ENCODE data around the gene YBX3.

Gene YBX3

DNA sequence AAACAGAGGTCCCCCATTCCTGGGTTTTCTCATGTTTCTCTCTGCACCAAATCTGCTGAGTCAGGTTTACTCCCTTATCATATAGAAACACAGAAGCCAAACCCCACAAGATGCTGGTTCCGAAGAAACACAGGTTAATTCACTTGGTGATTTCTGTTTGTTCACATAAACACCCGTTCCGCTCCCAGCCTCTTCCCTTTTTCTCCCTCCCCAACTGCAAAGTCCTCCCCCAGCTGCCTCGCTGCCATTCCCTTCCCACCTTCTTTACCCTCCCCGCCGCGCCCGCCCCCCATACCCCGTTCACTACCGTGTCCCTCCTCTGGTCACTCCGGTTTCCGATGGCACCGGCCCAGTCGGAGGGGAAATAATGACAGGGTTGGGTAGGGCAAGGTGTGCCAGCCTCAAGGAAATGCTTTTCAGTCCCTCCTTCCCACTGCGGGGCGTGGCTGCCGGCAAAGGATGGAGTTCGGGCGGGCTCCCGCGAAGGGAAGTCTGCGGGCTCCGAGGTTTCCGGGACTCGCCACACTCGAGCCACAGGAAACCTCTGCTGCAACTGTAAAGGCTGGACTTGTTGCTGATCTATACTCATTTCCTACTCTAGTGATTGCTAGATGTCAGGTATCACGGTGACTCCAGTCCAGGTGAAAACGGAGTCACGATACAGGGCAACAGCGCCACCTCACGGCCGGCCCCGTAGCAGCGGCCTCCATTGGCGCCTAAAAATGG is 49.3 kb downstream of the YBX3 start, which contains the start of gene STYK1:
Gene STYK1 (minus strand): TSS at position 394 of the 726 bp plus-strand sequence. CDS start 39,434 bp downstream, outside the sequence.
- peak; percentile 34 for DNase-seq (ENCODE audit: insufficient read length, low spot score)

DNA sequence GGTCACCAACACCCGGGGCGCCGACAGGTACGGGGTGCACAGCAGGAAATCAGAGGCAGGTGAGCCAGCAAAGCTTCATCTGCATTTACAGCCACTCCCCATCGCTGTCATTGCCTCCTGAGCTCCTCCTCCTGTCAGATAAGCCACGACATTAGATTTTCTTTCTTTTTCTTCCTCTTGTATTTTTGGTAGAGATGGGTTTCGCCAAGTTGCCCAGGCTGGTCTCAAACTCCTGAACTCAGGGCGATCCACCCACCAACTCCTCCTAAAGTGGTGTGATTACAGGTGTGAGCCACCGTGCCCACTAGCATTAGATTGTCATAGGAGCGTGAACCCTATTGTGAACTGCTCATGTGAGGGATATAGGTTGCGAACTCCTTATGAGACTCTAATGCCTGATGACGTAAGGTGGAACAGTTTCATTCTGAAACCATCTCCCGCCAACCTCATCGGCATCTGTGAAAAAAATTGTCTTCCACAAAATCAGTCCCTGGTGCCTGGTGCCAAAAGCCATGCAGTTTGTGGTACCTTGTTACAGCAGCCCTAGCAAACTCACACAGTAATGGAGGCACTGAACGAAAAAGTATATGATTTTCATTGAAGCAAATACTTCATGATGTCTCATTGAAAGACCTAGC is 50.8 kb downstream of the YBX3 start:
- FAIRE-seq (no peak), DNase-seq (ENCODE audit: insufficient read length, low spot score) (no peak)

More for the DNA sequence above, 49.3 kb downstream of the YBX3 start, which contains the start of gene STYK1:
- FAIRE-seq = peak; percentile 82

DNA sequence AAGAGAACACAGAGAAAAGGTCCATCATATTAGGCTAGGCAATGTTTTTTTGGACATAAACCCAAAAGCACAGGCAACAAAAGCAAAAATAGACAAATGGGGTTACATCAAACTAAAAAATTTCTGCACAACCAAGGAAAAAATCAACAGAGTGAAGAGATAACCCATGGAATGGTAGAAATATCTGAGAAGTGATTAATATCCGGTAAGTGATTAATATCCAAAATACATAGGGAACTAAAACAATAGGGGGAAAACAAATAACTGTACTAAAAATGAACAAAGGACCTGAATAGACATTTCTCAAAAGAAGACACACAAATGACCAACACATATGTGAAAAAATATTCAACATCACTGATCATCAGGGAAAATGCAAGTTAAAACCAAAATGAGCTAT is 53.6 kb downstream of the YBX3 start:
- DNase-seq (ENCODE audit: insufficient read length, low spot score) (no peak), FAIRE-seq (no peak)

DNA sequence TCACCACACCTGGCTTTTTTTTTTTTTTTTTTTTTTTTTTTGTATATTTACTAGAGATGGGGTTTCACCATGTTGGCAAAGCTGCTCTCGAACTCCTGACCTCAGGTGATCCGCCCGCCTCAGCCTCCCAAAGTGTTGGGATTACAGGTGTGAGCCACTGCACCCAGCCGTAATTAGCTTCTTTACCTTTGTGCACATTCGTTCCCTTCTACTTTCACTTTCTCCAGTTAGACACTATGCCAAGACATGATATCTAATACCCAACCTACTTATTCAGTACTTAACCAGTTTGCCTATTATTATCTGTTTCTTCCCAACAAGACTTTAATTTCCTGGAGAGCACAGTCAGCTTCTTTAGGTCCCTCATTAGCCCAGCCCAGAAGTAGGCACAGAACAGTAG is 54.6 kb downstream of the YBX3 start:
- no peak for FAIRE-seq
- DNase-seq (ENCODE audit: insufficient read length, low spot score) = no peak

DNA sequence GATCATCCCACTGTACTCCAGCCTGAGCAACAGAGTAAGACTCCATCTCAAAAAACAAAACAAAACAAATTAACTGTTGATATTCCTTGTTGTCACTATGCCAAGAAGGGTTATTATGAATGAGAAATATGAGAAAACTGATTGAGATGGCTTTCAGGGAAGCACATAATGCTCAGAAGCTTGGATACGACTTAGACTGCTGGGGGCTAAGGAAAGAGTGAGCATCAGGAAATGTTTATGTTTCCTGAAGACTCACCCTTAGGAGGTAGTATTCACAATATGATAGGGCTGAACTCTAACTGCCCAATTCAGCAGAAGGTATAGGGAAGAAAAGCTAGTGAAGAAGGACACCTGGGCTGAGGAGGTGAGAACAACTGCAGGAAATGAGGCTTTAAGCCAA is 55.5 kb downstream of the YBX3 start:
- FAIRE-seq = no peak
- no peak for DNase-seq (ENCODE audit: insufficient read length, low spot score)

DNA sequence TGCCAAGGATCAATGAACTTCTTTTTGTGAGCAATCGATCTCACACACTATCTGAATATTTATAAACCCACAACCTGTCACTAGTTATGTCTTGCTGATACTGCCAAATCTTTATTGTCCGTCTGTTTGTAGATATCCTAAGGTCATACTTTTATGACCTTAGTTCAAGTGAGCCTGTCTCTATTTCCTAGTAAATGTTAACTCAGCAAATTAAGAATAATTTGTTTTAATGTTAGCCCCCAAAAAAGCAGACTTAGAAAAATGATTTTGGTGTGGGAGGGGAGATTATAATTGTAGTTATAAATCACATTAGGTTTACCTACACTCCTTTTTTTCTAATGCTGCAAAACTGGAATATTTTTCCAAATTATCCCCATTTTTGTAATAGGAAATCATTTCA is 58.6 kb downstream of the YBX3 start:
- FAIRE-seq = no peak
- DNase-seq (ENCODE audit: insufficient read length, low spot score) = no peak

DNA sequence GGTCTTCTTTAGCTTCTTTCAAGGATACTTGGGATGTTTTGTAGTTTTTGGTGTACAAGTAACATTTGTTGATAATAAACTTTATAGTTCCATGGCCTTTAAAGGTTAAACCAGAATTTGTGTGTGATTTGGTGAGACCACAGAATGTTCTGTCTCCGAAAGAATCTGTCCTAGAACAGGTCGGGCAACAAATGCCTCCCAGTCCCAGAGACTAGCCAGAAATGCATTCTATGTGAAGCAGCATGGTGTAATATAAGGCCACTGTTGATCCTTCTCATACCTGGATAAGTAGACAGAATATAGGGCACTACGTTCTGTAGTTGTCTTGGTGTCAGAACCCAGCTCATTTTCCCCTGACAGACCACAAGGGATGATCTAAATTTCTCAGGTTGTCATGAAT is 59.3 kb downstream of the YBX3 start:
- DNase-seq (ENCODE audit: insufficient read length, low spot score) (no peak), FAIRE-seq (no peak)

DNA sequence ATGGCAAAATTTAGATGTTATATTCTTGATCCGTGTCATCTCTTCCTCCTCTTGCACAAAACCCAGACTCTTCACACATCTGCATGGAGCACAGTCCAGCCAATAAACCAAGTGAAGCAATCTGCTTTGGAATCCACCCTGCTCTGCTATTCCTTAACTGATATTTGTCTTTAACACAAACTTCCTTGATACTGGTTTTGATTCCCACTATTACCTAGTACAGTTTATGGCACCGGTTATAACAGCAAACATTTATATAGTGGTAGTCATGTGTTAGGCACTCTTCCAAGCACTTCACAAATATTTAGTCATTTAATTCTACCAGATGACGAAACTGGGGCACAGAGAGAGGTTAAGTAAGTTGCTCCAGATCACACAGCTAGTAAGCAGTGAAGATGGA is 61.8 kb downstream of the YBX3 start:
- FAIRE-seq = no peak
- no peak for DNase-seq (ENCODE audit: insufficient read length, low spot score)

DNA sequence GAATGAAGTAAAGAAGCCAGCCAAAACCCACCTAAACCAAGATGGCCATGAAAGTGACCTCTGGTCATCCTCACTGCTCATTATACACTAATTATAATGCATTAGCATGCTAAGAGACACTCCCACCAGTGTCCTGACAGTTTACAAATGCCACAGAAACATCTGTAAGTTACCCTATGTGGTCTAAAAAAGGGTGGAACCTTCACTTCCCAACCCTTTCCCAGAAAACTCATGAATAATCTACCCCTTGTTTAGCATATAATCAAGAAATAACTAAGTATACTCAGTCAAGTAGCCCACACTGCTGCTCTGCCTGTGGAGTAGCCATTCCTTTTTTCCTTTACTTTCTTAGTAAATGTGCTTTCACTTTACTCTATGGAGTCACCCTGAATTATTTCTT is 69.1 kb downstream of the YBX3 start:
- no peak for FAIRE-seq

DNA sequence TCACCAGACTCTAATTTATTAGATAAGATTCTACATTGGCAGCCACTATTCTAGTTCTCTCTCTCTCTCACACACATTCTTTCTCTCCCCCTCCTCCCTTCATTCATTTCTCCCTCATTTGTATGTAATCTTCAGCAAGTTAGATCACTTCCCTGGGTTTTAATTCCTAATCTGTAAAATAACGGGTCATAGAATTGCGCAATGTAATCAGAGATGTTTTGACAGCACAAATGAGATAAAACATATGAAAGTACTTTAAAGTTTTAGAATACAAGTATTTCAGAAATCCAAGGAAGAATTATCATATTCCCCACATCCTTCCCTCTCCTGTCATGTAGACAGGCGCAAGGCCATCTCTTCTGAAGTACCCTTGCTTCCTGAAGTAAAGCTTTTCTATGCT is 70.9 kb downstream of the YBX3 start:
- FAIRE-seq (no peak), DNase-seq (ENCODE audit: insufficient read length, low spot score) (no peak)

More for the DNA sequence above, 69.1 kb downstream of the YBX3 start:
- DNase-seq (ENCODE audit: insufficient read length, low spot score) = no peak
